Measurements from ENCODE around the gene MDN1.
"Not testable (repeated sequence)": the region's sequence is repeated elsewhere in the genome, so short reads cannot be mapped to it uniquely, and the experiment has no call there.

MDN1 gene

DNA sequence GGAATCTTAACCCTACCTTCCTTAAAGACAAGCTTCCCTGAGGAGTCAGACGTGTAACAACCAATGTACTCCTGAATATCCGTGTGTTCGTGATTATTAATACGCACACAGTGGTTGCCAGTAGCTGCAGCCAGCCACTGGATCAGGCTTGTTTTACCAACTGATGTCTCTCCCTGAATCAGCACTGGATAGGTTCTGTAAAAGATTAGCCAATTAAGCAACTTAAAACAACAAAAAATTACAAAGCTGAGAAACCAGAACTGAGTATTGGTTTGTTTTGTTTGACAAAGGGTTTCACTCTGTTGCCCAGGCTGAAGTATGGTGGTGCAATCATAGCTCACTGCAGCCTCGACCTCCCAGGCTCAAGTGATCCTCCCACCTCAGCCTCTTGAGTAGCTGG is 69.3 kb downstream of the MDN1 start:
- no peak for DNase-seq

DNA sequence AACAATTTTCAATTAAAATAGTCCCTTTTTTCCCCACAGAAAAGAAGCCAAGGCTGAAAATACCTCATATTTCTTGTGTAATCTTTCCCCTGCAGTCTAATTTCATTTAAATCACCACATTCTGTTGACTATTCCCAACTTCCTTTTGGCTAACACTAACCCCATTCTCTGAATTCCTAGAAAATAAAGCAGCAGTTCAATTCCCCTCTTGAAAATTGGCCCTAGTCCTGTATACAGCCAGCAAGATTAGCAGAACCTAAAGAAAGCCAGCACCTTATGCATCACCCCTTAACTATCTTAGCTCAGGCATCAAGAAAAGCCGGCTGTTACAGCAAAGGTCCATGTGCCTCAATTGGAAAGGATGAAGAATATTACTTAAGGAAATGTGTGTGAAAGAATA is 69.7 kb downstream of the MDN1 start:
- DNase-seq, result no peak

DNA sequence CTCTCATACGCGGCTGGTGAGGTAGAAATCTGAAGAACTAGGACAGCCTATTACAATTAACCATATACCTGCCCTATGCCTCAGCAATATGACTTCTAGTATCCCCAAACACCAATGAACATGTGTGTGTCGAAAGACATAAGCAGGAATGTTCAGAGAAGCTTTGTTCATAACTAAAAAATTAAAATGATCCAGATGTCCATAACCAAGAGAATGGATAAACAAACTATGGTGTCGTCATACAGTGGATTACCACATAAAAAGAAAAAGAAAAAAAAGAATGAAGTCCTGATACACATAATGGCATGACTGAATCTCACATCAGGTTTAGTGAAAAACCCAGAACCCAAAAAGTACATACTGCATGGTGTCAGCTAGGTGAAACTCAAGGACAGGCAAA is 73.9 kb downstream of the MDN1 start:
- DNase-seq, result no peak

DNA sequence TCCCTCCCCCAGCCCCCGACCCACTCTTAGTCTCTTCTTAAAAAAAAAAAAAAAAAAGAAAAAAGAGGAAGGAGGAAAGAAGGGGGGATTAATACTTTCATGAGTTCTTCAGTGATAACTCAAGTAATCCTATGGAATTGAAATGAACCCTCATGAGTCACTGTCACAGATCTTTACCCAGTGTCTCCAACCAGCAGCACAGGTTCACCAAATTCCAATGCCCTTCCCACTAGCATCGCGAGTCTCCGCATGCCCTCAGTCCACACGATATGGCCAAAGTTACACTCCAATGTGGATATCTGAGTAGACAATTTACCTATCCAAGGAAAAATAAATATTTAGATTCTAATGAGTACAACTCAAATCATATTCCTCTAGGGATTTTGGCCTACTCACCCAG is 74.5 kb downstream of the MDN1 start:
- no peak for DNase-seq

DNA sequence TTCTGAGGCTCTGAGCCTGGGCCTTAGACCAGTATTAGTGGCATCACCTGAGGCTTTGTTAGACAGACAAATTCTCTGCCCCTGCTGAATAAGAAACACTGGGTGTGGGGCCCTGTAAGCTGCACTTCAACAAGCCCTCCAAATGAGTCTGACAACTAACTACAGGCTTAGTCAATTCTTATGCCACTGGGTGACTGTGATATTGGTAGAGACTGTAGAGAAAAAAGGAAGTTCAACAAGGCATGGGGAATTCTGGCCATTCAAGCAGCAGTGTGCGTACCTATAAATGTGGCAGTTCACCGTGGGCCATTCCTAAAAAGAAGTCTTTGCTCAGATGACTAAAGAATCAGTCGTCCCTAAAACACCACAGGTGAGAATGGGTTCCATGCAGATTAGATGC is 82.7 kb downstream of the MDN1 start:
- no peak for DNase-seq

DNA sequence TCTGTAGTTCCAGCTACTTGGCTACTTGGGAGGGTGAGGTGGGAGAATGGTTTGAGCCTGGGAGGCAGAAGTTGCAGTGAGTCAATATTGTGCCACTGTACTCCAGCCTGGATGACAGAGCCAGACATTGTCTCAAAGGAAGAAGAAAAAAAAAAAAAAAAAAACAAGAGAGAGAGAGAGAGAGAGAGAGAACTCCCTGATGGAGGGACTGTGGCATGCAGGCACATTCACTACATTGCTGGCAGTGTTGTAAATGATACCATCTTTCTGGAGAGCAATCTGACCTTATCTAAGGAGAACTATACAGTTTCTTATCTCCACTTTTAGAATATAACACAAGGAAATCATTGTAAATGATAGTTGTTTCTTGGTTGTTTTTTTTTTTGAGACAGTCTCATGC is 85.1 kb downstream of the MDN1 start:
- no peak for DNase-seq

DNA sequence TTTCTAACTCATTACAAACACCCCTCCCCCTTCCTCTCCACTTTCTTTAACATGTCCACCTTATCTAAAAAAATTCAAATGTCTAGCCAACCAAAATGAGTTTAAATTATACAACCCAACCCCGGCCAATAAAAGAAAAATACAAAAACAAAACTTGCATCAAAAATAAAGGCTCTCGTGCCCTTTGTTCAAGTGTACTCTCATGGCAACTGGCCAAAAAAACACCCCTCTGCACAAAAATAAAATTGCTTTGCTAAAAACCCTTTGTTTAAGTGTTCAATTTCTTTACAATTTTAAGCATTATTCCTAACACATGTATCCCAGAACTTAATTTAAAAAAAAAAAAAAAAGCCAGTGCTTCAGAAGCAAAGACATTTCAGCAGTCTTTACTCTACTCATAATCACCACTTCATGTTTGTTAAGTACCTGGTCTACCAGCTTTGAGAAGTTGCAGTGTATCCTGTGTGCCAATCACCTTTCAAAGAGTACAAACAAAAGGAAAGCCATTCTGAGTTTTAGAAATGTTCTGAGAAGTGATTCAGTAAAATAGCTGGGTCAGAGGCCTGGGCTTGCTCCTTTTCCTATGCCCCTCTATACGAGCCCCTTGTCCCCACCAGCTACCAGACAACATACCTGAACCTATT is 87.5 kb downstream of the MDN1 start:
- DNase-seq, result no peak

DNA sequence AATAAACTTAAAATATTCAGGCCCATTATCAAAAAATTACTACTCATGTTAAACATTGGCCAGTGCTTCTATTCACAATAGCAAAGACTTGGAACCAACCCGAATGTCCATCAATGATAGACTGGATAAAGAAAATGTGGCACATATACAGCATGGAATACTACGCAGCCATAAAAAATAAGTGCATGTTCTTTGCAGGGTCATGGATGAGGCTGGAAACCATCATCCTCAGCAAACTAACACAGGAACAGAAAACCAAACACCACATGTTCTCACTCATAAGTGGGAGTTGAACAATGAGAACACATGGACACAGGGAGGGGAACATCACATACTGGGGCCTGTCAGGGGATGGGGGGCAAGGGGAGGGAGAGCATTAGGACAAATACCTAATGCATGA is 88.3 kb downstream of the MDN1 start:
- DNase-seq, result not testable (repeated sequence)

DNA sequence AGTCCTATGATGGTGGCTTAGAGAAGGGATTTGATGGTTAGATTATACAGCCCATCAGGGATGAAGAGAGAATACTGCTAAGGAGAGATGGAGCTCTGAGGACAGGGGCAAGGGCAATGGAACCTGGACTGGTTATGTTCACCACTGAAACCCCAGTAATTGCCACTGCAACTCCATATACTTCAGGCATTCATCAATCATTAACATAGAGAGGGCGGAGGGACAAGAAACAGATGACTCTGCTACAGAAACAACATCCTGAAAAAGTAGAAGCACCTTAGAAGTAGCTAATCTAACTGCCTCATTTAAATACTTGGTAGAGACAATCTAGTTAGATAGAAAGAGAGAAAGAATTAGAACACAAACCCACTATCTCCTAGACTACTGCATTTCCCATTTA is 89.8 kb downstream of the MDN1 start:
- no peak for DNase-seq

DNA sequence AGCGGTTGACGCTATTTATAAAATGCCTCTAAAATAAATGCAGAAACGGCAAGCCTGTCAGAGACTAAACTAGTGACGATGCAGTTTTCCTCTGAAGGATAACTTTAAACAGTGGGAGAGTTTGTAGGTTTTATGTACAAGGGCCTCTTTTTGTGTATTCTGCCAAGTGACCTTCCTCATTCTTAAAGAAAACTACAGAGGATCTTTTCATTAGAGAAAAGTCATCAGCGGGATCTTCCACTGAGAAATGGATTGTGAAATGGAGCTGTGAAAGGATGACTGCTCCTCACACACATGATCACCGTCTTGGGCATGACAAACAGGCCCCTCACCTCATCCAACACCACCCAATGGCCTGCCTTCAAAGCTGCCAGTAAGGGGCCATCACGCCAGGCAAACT is 92.1 kb downstream of the MDN1 start:
- DNase-seq, result no peak

DNA sequence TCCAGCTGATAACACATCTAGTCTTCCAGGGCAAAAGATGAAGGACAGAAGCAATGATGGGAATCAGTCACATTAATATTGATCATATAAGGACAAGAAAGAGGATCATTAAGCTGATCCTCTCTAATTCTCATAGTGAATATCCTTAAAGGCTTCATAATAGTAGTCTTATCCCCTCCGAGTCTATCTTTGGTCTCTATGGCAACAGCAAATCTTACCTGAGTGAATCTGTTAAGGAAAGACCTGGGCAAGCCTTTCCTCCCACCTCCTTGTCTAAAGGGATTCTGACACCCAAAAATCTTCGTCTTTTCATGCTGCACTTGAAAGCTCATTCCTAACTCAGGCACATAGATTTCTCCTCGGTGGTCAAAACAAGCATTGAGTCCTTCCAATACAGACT is 94.6 kb downstream of the MDN1 start:
- no peak for DNase-seq

DNA sequence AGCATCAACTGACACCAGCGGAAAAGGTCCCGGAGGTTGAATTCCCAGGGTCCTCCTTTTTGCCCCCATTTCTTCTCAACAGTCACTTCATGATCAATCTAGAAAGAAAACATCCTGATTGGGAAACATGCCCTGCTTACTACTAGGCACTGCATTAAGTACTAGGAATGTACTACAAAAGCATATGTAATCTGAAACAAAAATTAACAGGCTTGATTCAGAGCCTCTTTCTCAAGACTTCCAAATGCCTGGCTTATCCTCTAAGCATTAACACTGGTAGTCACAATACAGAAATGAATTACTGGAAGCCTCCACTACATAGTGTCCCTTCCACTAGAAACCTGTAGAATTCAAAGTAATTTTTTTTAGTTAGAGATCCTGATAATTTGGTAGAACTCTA is 96.5 kb downstream of the MDN1 start:
- DNase-seq, result no peak

DNA sequence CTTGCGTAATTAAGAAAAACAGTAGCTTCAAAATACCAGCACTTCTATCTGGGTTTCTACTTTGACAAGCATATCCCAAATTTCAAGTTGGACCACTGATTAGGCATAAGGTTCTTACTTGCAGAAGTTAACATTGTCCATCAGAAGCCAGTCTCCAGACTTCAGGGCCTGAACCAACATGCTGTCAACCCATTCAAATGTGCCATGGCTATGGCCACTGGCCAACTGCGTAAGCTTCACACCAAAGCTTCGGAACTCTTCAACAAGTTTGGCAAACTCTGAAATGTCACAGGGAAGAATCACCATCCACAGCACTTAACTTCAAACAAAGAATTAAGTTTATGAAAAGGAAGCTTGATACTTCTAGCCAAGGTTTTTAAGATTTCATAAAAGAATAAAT is 103.1 kb downstream of the MDN1 start:
- no peak for DNase-seq

DNA sequence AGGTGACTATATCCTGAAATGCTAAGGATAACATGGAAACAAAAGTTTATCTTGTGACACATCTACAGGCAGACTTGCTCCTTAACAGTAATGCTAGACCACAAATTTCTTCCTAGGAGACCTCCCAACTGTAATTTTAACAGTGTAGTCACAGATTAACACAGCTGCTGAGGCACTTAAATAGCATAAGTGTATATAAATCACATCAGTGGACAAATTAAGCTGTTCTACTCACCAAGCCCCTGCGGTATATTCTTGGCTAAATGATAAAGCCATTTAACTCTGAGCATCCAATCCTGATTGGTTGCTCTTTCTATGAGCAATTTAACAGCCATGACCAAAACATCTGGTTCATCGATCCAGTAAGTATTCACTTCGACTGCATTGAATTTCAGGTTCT is 107.8 kb downstream of the MDN1 start:
- no peak for DNase-seq

DNA sequence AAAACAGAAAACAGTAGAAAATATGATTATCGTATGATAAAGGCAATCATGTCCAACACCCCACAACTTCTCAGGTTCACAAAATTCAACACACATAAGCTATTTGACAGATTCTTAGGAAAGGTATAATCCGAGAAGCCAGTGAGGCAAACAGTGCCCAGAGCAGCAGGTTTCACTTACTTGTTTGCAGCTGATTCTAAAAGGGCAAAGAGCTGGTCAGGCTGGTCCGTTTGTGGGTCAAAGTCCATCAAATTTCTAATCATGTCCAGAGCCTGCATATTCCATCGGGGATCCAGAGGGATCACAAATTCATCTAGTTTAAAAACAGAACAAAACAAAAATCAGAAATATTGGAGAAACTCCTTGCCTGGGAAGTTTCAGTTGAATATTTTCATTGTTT is 111.3 kb downstream of the MDN1 start:
- no peak for DNase-seq

DNA sequence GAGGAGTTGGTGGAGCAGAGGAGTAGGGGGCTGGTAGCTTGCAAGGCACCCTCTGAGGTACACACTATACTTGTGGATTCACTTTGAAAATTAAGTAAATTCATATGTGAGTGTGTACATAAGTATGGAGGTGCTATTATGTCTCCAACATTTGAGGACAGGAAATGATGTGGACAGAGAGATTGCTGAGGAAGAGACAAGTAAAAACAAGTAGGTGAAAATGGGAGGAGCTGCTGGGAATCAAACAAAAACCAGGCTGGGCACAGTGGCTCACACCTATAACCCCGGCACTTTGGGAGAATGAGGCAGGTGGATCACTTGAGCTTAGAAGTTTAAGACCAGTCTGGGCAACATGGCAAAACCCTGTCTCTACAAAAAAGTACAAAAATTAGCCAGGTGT is 111.8 kb downstream of the MDN1 start:
- DNase-seq, result no peak

DNA sequence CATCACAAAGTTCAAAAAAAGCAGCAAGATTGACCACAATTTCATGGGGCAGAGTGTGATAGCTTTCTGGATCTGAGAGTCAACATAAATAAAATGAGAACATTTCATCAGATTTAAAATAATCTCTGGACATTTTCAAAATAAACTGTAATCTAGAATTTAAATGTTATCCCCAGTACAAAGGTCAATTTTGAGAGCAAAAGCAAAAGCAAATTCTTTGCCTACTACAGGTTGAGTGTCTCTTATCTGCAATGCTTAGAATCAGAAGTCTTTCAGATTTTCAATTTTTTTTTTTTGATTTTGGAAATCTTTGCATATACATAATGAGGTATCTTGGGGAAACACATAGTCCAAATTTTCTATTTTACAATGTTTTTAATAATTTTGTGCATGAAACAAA is 113.5 kb downstream of the MDN1 start:
- DNase-seq, result no peak

DNA sequence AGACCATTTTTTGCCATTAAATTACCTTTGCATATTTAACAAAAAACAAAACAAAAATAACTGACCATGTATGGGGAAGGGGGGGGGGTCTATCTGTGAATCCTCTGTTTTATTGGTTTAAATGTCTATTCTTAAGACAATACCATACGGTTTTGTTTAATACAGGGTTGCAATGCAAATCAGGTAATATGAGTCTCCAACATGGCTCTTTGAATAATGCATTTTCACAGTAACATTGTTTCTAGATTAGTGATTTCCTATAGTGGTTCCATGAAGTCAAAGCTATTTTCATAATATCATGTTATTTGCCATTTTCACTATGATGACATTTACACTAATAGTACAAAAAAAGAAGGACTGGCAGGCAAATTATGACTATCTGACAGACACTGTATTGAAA is 116.3 kb downstream of the MDN1 start:
- no peak for DNase-seq

DNA sequence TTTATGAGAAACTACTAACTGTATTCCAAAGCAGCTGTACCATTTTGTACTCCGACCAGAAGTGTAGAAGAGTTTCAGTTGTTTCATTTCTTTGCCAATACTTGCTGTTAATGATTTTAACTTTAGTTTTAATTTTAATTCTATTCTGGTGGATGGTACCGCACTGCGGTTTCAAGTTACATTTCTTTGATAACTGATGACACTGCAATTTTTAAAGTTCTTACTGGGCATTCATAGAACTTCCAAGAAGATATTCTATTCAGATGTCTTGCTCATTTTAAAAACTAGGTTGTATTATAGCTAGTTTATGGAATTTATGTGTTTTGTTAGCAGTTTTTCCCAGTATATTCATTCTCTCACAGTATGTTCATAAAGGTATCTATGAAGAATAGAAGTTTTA is 117.2 kb downstream of the MDN1 start:
- DNase-seq, result no peak

DNA sequence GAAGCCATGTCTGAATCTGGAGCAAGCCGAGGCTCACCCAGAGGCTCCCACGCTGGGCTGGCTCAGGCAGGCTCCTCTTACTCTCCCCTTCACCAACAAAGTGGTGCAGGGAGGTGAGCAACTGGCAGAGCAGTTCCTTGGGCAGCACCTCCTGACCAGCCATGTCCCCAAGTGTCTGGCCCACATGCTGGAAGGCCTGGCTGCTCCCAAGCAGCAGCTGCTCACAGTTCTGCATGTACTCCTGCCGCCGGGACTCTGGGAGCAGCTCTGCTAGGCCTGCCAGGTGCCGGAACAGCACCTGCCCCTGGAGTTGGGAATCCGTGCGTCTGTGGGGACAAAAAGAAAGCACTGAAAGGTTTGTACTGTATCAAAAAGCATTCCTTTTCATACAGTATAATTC is 123.9 kb downstream of the MDN1 start:
- DNase-seq, result no peak

DNA sequence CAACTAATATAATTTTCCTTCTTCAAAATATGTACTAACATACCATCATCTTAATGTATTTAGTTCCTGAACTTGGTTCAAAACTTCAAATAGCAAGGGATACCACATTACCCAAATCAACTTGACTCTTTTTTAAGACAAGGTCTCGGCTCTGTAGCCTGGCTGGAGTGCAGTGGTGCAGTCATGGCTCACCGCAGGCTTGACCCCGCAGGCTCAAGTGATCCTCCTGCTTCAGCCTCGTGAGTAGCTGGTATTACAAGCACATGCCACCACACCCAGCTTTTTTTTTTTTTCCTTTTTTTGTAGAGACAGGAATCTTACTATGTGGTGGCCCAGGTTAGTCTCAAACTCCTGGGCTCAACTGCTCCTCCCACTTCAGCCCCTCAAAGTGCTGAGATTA is 125.2 kb downstream of the MDN1 start:
- no peak for DNase-seq

DNA sequence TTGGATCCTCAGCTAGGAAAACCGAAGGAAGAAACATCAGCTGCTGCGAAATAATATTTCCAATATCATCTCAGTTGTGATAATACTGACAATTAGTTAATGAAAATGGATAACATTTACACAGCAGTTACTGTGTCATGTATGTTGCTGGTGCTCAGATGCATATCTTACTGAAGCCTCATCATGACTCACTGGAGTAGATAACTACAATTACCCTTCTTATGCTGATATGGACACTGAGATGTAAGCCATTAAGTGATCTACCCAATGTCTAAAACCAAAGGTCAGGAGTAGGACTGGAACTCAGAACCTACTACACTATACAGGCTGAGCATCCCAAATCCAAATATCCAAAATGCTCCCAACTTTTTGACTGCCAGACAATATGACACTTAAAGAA is 126.4 kb downstream of the MDN1 start:
- no peak for DNase-seq

DNA sequence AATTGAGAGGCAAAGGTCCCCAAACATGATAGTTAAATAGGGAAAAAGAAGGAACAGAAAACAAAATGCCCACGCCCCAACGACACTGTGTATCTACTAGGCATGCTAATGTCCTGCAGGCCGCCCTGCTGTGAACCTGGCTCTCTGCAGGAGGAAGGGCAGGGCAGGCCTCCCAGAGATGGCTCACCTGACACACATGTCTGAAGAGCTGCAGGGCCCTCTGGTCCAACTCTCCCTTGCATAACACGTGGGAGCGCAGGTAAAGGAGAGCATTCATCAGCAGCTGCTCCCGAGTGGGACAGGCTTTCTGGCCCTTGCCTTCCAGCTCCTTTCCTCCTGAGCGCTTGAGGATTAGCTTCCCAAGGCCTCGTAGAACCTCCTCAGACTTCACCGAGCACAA is 127.3 kb downstream of the MDN1 start:
- no peak for DNase-seq

DNA sequence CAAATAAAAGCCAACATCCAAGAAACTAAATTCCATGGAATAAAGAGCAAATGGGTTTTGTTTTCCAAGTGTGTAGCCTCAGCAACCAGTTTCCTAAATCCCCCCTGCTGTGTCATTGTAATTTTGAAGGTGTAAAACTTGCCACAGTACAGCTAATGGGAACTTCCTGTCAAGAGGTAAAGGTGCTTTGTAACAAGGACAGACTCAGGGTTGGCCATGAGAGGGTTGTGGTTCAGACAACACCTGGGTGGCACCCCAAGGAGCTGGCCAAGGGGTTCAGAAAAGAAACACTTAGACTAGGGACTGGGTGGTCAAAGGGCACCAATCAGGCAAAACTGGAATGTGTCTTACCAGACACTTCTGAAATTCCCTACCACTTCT is 128.7 kb downstream of the MDN1 start:
- no peak for DNase-seq

DNA sequence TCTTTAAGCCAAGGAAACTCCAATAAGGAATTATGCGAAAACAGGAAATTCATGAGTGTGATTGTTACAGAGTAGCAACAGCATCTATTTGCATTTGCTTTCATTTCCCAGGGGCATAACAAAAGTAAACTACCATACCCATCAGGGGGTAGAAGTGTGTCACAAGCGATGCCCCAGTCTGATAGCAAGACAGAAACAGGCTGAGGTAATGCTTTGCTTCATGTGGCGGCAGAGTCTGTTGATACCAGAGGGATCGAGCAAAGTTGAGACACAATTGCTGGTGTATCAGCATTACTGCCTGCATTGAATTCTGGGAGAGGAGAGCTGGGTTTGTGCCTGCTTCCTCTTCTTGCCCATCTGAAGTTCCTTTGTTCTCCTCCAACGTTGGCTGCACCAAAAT is 129.9 kb downstream of the MDN1 start:
- DNase-seq, result no peak

DNA sequence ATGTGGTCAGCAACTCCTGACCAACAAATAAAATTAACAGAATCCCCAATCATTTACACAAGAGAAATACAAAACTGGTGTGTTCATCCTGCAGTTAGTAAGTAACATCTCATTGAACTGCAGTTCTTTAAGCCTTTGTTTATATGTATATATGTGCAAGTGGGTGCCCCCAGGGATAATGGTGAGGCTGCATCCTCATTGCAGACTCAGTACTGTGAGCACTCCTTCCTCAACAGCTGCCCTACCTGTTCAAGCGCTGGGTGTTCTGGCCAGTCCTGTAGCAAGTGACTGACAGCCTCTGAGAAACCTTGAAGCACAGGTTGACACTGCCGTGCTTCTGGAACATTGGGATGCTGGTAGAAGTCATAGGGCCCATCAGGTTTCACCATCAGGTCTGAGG is 131.3 kb downstream of the MDN1 start:
- no peak for DNase-seq
